GM20431 (cell line): ENCODE results near the gene C19orf47.

ENCODE experiments used
- in situ Hi-C: fragments of 300-500 bp; cut with MseI, MboI; formaldehyde crosslinking; loops from one replicate; pipeline ENCODE4 v1.15.0; 2020; ENCODE audit warnings: low sequenced_read_pairs; ENCODE audit not compliant: unreplicated experiment

Gene C19orf47

DNA sequence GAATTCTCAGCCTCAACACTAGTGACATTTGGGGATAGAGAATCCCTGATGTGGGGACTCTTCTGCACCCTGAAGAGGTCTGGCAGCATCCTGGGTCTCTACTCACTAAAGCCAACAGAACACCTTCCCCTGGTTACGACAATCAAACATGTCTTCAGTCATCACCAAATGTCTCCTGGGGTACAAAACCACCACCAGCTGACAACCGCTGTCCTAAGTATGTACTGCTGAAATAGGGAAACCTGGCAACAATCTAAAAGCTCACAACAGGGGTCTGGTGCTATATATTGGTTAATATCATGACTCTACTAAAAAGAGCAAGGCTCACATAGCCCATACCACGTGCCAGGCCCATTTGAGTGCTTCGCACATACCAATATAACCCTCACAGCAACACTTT lies 76.5 kb downstream of the C19orf47 start:
- in situ Hi-C loops, result no loop called here

DNA sequence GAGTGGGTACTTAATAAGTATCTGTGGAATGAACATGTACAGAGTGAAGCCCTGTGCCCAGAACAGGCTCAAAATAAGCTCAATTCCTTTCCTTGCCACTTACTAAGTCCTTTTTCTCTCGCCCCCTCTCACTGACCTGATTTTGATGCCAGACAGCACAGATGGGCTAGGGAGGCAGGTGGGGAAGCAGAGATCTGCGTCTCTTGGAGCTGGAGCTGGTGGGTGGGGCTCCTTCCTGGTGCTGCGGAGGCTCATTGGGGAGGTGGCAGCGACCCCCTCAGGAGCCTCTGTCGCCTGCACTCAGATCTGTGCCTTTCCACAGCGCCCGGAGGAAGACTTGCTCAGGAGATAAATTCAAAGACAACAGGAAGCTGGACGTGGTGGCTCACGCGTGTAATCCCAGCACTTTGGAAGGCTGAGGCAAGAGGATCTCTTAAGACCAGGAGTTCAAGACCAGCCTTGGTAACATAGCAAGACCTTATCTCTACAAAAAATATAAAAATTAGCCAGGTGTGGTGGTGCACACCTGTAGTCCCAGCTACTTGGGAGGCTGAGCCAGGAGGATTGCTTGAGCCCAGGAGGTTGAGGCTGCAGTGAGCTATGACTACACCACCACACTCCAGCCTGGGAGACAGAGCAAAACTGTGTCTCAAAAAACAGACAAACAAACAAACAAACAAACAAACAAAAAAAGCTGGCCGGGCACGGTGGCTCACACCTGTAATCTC lies 77.7 kb downstream of the C19orf47 start:
- in situ Hi-C loops, result no loop called here
